MM.1S (cell line): Measurements from ENCODE around the gene AKR1A1.

ENCODE experiments used
- DNase-seq: peaks from one replicate; pipeline ENCODE4 v3.0.0-alpha.2; 2015
- H2AFZ ChIP-seq: fragments of 300-600 bp; sonication (generic); 2 replicates; pipeline ENCODE4 v1.6.0; 2016; ENCODE audit warnings: antibody characterized with exemption, low read length
- H3F3A ChIP-seq: fragments of 300-600 bp; sonication (generic); 2 replicates; pipeline ENCODE4 v1.6.1; 2016; ENCODE audit warnings: mild to moderate bottlenecking, antibody characterized with exemption, low read length, moderate library complexity, mixed read lengths; ENCODE audit not compliant: insufficient read depth
- H3K27ac ChIP-seq: fragments of 300-600 bp; sonication (generic); 2 replicates; pipeline ENCODE4 v1.5.1; 2016; ENCODE audit warnings: mild to moderate bottlenecking, low read length
- H3K27me3 ChIP-seq: fragments of 300-600 bp; sonication (generic); replicated peaks from 2 replicates; pipeline ENCODE4 v1.6.0; 2016; ENCODE audit warnings: low read length; ENCODE audit not compliant: insufficient read depth
- H3K36me3 ChIP-seq: fragments of 300-600 bp; sonication (generic); replicated peaks from 2 replicates; pipeline ENCODE4 v1.6.1; 2016; ENCODE audit warnings: mild to moderate bottlenecking, low read length, mixed read lengths; ENCODE audit not compliant: insufficient read depth
- H3K4me1 ChIP-seq: fragments of 300-600 bp; sonication (generic); 2 replicates; pipeline ENCODE4 v1.6.1; 2016; ENCODE audit warnings: low read length, mixed read lengths
- H3K4me2 ChIP-seq: fragments of 300-600 bp; sonication (generic); 2 replicates; pipeline ENCODE4 v1.6.0; 2016; ENCODE audit warnings: low read depth, low read length
- H3K4me3 ChIP-seq: fragments of 300-600 bp; sonication (generic); 2 replicates; pipeline ENCODE4 v1.5.1; 2016; ENCODE audit warnings: low read length, mixed read lengths
- H3K79me2 ChIP-seq: fragments of 300-600 bp; sonication (generic); 2 replicates; pipeline ENCODE4 v1.6.1; 2016; ENCODE audit warnings: mixed run types, low read length, mixed read lengths
- H3K9ac ChIP-seq: fragments of 300-600 bp; sonication (generic); 2 replicates; pipeline ENCODE4 v1.6.1; 2016; ENCODE audit warnings: low read length, mixed read lengths
- H3K9me2 ChIP-seq: fragments of 300-600 bp; sonication (generic); replicated peaks from 2 replicates; pipeline ENCODE4 v1.6.1; 2016; ENCODE audit warnings: mild to moderate bottlenecking, low read length, mixed read lengths; ENCODE audit not compliant: insufficient read depth
- H3K9me3 ChIP-seq: fragments of 300-600 bp; sonication (generic); replicated peaks from 2 replicates; pipeline ENCODE4 v1.6.1; 2016; ENCODE audit warnings: mild to moderate bottlenecking, low read length, mixed read lengths; ENCODE audit not compliant: insufficient read depth
- H4K20me1 ChIP-seq: fragments of 300-600 bp; sonication (generic); 2 replicates; pipeline ENCODE4 v1.6.1; 2016; ENCODE audit warnings: mild to moderate bottlenecking, low read length, moderate library complexity, mixed read lengths; ENCODE audit not compliant: insufficient read depth
- CTCF ChIP-seq: fragments of 300-600 bp; sonication (generic); IDR thresholded peaks from 2 replicates; pipeline ENCODE4 v1.5.1; 2016; ENCODE audit warnings: antibody characterized with exemption, low read length, mixed read lengths
- EZH2 ChIP-seq: fragments of 300-600 bp; sonication (generic); optimal IDR thresholded peaks from 2 replicates; pipeline ENCODE3; 2017; ENCODE audit warnings: low read depth, mild to moderate bottlenecking, antibody characterized with exemption, low read length, mixed read lengths
- EZH2phosphoT487 ChIP-seq: fragments of 300-600 bp; sonication (generic); IDR thresholded peaks from 2 replicates; pipeline ENCODE4 v1.6.1; 2018; ENCODE audit warnings: antibody characterized with exemption, low read length

The AKR1A1 gene

GRCh38 chr1:45526135-45526644 lies 24.4 kb upstream of the AKR1A1 start:
- DNase-seq: no peak
- Histone ChIP-seq H3K9ac (no peak overlapping the region), H3K27ac (no peak overlapping the region), H3K9me2 (no peaks in the 10 kb centered on the region), H3K27me3 (no peaks in the 10 kb centered on the region), H4K20me1 (no peaks in the 10 kb centered on the region), H3K9me3 (no peaks in the 10 kb centered on the region), H3K36me3 (no peaks in the 10 kb centered on the region), H3K4me2 (no peak overlapping the region), H2AFZ (no peak overlapping the region), H3K4me3 (no peak overlapping the region), H3K79me2 (peaks cover 5% of the 10 kb centered on the region), H3F3A (0 out of 2 replicates have a peak, but pooled peaks cover 2% of the 10 kb centered on the region), H3K4me1 (0 out of 2 replicates have a peak, but pooled peaks cover 3% of the 10 kb centered on the region)
- TF ChIP-seq CTCF: no peak
- TF ChIP-seq EZH2phosphoT487: no peak
- no peak for TF ChIP-seq EZH2

DNA sequence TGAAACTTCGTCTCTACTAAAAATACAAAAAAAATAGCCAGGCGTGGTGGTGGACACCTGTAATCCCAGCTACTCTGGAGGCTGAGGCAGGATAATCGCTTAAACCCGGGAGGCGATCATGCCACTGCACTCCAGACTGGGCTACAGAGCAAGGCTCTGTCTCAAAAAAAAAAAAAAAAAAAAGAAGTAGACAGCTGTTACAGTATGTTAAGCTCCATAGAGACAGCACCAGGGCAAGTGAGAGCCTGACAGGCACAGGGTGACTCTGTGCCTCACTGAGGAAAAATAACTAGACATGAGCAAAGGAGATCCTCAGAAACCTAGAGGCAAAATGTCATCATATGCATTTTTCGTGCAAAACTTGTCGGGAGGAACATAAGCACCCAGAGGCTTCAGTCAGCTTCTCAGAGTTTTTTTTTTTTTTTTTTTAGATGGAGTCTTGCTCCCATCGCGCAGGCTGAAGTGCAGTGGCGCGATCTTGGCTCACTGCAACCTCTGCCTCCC lies 19.9 kb upstream of the AKR1A1 start:
- Histone ChIP-seq H3K9ac (no peak overlapping the region), H3F3A (no peaks in the 10 kb centered on the region), H3K4me1 (no peaks in the 10 kb centered on the region), H2AFZ (no peak overlapping the region), H3K9me2 (no peaks in the 10 kb centered on the region), H4K20me1 (no peaks in the 10 kb centered on the region), H3K4me3 (no peak overlapping the region), H3K27me3 (no peaks in the 10 kb centered on the region), H3K27ac (no peak overlapping the region), H3K36me3 (no peaks in the 10 kb centered on the region), H3K4me2 (no peak overlapping the region), H3K9me3 (no peaks in the 10 kb centered on the region), H3K79me2 (no peaks in the 10 kb centered on the region)
- TF ChIP-seq EZH2phosphoT487 (no peak), EZH2 (no peak), CTCF (no peak)
- no peak for DNase-seq

DNA sequence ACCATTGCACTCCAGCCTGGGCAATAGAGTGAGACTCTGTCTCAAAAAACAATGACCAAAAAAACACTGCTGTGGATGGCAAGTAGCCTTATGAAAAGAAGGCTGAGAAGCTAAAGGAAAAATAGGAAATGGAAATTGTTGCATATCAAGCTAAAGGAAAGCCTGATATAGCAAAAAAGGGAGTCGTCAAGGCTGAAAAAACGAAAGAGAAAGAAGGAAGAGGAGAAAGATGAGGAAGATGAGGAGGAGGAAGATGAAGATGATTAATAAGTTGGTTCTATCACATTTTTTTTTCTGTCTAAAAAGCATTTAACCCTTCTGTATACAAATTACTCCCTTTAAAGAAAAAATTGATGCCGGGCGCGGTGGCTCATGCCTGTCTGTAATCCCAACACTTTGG lies 18.8 kb upstream of the AKR1A1 start:
- Histone ChIP-seq H3K4me1 (no peaks in the 10 kb centered on the region), H3K27ac (no peak overlapping the region), H3K9me3 (no peaks in the 10 kb centered on the region), H3K9me2 (no peaks in the 10 kb centered on the region), H3K79me2 (no peaks in the 10 kb centered on the region), H3K36me3 (no peaks in the 10 kb centered on the region), H3K4me3 (no peak overlapping the region), H4K20me1 (no peaks in the 10 kb centered on the region), H3F3A (no peaks in the 10 kb centered on the region), H3K9ac (no peak overlapping the region), H3K27me3 (no peaks in the 10 kb centered on the region), H2AFZ (no peak overlapping the region), H3K4me2 (no peak overlapping the region)
- TF ChIP-seq CTCF (no peak), EZH2phosphoT487 (no peak), EZH2 (no peak)
- DNase-seq: no peak
